A673 (cell line): ENCODE results near the gene PLXND1. TPM values are rescaled to one million over a fixed set of nuclear protein-coding genes. Genes with fewer than 3 reads are reported as not detected.

Experiments used
- BruUV-seq: library from RNA; stranded (reverse); fragments of 400-500 nt; replicated peaks from 2 replicates; lab custom pipeline; 2021; lab: Mats Ljungman, UMichigan
- CTCF ChIA-PET: fragments of 300-600 bp; sonication (Branson Sonifier 250); formaldehyde crosslinking; loops from one replicate; lab custom pipeline; 2022; ENCODE audit warnings: antibody characterized with exemption; lab: Charles Lee
- POLR2A ChIA-PET: fragments of 300-600 bp; sonication (Branson Sonifier 250); formaldehyde crosslinking; loops from one replicate; lab custom pipeline; 2022; ENCODE audit warnings: antibody characterized with exemption; ENCODE audit not compliant: low non-redundant PET; lab: Charles Lee
- DNase-seq: peaks from one replicate; pipeline ENCODE4 v3.0.0-alpha.2; 2015; ENCODE audit warnings: low spot score
- H3K27ac ChIP-seq: fragments of 200-600 bp; sonication (generic); 2 replicates; pipeline ENCODE4 v1.5.1; 2016; ENCODE audit warnings: mixed run types, low read depth, mild to moderate bottlenecking, mixed read lengths, antibody characterized with exemption, low read length; ENCODE audit not compliant: poor library complexity, severe bottlenecking
- H3K27me3 ChIP-seq: fragments of 200-600 bp; sonication (generic); replicated peaks from 2 replicates; pipeline ENCODE4 v1.6.1; 2017; ENCODE audit warnings: mixed run types, low read depth, mild to moderate bottlenecking, mixed read lengths, antibody characterized with exemption, low read length; ENCODE audit not compliant: insufficient read depth, poor library complexity
- H3K36me3 ChIP-seq: fragments of 200-600 bp; sonication (generic); 2 replicates; pipeline ENCODE4 v1.6.1; 2016; ENCODE audit warnings: mixed run types, mild to moderate bottlenecking, mixed read lengths, antibody characterized with exemption, low read length; ENCODE audit not compliant: insufficient read depth, poor library complexity, severe bottlenecking
- H3K4me1 ChIP-seq: fragments of 200-600 bp; sonication (generic); 2 replicates; pipeline ENCODE4 v1.6.1; 2017; ENCODE audit warnings: mixed run types, mild to moderate bottlenecking, mixed read lengths, antibody characterized with exemption, low read length; ENCODE audit not compliant: insufficient read depth, poor library complexity, severe bottlenecking
- H3K4me3 ChIP-seq: fragments of 200-600 bp; sonication (generic); 2 replicates; pipeline ENCODE4 v1.5.1; 2016; ENCODE audit warnings: low read depth, mixed run types, mild to moderate bottlenecking, mixed read lengths, low read length; ENCODE audit not compliant: poor library complexity, severe bottlenecking
- H3K9me3 ChIP-seq: fragments of 200-600 bp; sonication (generic); 2 replicates; pipeline ENCODE4 v1.6.1; 2016; ENCODE audit warnings: mixed run types, low read depth, mild to moderate bottlenecking, mixed read lengths, antibody characterized with exemption, low read length; ENCODE audit not compliant: poor library complexity, severe bottlenecking
- EZH2 ChIP-seq: fragments of 200-600 bp; sonication (generic); IDR thresholded peaks from 2 replicates; pipeline ENCODE4 v1.6.1; 2017; ENCODE audit warnings: borderline replicate concordance, low read depth, mild to moderate bottlenecking, mixed read lengths, antibody characterized with exemption, low read length; ENCODE audit not compliant: poor library complexity, severe bottlenecking
- intact Hi-C: fragments of 100-400 bp; cut with micrococcal nuclease; formaldehyde crosslinking; loops from one replicate; pipeline ENCODE4 v1.10.0; 2022; ENCODE audit not compliant: unreplicated experiment
- total RNA-seq: library from RNA; stranded (reverse); gene quantifications from 2 replicates; pipeline ENCODE4 v1.2.3, GENCODE V29; 2021
- TF ChIP-seq, protein P1 (sequence below): fragments of 300-800, 200-600 bp; sonication (generic); conservative IDR thresholded peaks from 2 replicates; pipeline ENCODE4 v1.5.1; 2017; ENCODE audit warnings: low read depth, mild to moderate bottlenecking, antibody characterized with exemption, low read length, moderate library complexity, mixed read lengths

The PLXND1 gene
- total RNA-seq, 1 experiment from 2014 or later = 31.5 TPM

DNA sequence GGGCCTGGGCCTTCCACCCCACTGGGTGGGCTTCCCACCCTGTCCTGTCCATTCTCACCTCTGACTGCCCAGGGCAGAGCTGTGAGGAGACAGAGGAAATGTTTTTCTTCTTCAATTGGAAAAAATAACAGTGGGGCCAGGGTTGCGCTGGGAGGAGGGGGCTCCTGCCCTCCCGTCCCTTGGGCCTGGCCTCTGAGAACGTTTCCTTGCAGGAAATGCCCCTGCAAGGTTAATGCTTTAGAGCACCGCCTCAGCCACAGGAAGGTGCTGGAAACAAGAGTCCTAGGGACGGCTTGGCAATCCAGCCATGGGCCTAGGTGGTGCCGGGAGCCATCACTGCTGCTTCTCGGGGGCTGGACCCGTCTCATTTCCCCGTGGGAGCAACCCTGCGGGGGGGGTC is 3.8 kb upstream of the PLXND1 start:
- intact Hi-C loops = no loop called here
- Histone ChIP-seq H3K27me3 (no peaks in the 10 kb centered on the region), H3K4me3 (no peak overlapping the region), H3K4me1 (peaks cover 19% of the 10 kb centered on the region), H3K9me3 (no peaks in the 10 kb centered on the region), H3K27ac (no peak overlapping the region), H3K36me3 (no peaks in the 10 kb centered on the region)
- no TSS peak for BruUV-seq
- no peak for DNase-seq
- ChIA-PET POLR2A (no interaction called here), CTCF (no interaction called here)
- TF ChIP-seq, protein P1, sequence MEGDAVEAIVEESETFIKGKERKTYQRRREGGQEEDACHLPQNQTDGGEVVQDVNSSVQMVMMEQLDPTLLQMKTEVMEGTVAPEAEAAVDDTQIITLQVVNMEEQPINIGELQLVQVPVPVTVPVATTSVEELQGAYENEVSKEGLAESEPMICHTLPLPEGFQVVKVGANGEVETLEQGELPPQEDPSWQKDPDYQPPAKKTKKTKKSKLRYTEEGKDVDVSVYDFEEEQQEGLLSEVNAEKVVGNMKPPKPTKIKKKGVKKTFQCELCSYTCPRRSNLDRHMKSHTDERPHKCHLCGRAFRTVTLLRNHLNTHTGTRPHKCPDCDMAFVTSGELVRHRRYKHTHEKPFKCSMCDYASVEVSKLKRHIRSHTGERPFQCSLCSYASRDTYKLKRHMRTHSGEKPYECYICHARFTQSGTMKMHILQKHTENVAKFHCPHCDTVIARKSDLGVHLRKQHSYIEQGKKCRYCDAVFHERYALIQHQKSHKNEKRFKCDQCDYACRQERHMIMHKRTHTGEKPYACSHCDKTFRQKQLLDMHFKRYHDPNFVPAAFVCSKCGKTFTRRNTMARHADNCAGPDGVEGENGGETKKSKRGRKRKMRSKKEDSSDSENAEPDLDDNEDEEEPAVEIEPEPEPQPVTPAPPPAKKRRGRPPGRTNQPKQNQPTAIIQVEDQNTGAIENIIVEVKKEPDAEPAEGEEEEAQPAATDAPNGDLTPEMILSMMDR = no peak
- TF ChIP-seq EZH2 = no peak

DNA sequence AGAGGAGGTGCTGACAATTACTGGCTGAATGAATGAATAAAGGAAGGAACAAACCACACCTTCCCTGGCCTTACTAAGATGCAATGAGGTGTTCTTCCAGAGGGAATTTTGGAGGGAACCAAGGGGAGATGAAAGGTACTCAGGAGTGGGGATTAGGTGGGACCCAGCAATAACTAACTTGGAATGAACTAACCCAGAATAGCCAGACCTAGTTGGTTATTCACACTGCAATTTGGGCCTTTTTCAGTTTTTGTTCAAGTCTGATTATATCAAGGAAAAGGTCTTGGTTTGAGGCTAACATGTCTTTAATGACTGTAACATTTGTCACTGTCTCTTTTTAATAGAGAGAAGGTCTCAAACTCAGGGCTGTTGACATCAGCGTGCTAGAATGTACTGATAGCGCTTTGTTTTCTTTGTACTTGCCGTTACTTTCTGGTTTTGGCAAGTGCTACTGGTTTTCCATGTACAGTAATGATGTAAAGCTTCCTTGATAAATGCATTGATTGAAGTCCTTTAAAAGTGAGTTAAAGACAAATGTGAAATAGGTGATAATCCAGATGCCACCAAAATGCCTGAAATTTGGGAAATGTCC is 3.2 kb upstream of the PLXND1 start:
- intact Hi-C loops = loop anchor here (2.0 kb wide), 1 partner anchor 119 kb away; no protein-coding TSS in a partner anchor
- Histone ChIP-seq H3K27ac (no peak overlapping the region), H3K4me3 (no peak overlapping the region), H3K27me3 (no peaks in the 10 kb centered on the region), H3K36me3 (no peaks in the 10 kb centered on the region), H3K9me3 (no peaks in the 10 kb centered on the region), H3K4me1 (peaks cover 19% of the 10 kb centered on the region)
- ChIA-PET POLR2A (no interaction called here), CTCF (no interaction called here)
- no TSS peak for BruUV-seq
- no peak for DNase-seq
- TF ChIP-seq, protein P1 = no peak
- no peak for TF ChIP-seq EZH2

DNA sequence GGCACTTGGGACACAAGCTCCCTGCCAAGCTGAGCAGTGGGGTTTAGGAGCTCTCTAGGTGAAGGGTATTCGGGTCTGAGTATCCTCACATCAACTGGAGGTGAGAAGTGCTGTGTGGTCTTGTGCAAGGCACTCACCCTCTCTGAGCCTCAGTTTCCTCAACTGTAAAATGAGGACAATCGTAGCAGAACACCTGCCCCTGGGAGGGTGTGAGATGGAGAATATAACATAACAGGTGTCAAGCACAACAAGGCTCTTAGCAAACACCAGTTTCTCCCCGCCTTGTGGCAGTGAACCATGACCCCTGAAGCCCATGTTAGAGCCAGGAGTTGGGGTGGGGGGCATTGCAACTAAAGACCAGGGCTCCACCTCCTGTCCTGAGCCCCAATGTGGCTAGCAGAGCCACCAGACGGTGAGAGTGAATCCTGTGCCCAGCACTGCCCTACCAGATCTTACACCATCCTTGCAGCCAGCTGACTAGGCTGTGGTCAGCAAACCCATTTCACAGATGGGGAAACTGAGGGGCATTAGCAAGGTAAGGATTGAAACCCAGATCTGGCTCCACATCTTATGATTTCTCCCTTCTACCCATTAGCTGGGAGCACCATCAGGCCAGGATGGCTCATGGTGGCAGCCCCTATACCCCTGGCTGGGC is 2.6 kb upstream of the PLXND1 start:
- no peaks in the 10 kb centered on the region for H3K27me3 ChIP-seq
- no peak overlapping the region for H3K27ac ChIP-seq
- POLR2A ChIA-PET = no interaction called here
- no peaks in the 10 kb centered on the region for H3K36me3 ChIP-seq
- no peaks in the 10 kb centered on the region for H3K9me3 ChIP-seq
- CTCF ChIA-PET = interaction anchor here (1.4 kb wide), 1 partner anchor 226 kb away, joined by 3 read pairs; no protein-coding TSS in a partner anchor
- TF ChIP-seq EZH2 = no peak
- TF ChIP-seq, protein P1 = no peak
- no peak overlapping the region for H3K4me3 ChIP-seq
- H3K4me1 ChIP-seq = peaks cover 19% of the 10 kb centered on the region
- intact Hi-C loops = loop anchor here (2.0 kb wide), 1 partner anchor 118 kb away; no protein-coding TSS in a partner anchor
- no TSS peak for BruUV-seq
- DNase-seq = no peak
